ENCODE data around the gene SPI1. TPM values are rescaled to one million over a fixed set of nuclear protein-coding genes. Genes with fewer than 3 reads are reported as not detected.

Gene SPI1
- total and polyA plus RNA-seq, 2 donors (not counting 3 experiments of a cell fraction or from before 2014, with no cell fraction given): not detected

DNA sequence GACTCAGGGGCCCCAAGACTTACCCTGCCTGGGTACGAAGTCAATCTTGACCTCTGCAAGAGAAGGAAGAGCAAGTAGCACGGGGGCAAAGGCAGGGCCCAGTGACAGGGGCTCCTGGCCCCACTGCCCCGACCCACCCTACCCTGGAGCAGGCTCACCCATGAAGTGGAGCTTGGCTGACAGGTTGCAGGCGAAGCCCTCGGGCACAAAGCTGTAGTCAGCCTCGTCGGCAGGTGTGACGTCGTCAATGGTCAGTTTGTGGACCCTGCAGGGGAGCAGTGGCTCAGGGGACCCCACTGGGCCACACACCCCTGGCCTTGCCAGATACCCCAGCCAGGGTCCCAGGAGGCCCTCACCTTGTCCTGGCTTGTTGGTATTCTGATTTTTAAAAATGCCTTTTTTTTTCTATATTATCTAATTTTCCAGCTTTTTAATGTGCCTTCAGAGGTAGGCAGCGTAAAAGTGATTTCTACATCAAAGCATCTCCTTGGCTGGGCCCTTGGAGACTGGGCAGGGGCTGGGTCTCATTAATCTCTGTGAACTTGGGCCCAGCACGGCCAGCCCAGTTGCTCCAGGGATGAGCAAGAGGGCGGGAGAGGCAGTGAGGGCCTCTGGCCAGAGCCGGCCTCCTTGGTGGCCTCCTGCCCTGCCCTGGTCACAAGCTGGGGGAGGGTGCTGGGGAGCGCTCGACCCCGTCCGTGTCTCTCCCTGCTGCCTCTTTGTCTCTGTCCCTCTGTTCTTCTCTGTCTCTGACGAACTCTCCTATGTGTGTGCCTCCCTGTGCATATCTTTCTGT is 37.2 kb downstream of the SPI1 start:
- FAIRE-seq (no peak), DNase-seq (ENCODE audit: low read depth, low spot score) (no peak)
- Histone ChIP-seq H3K9me3 (replicated peaks; ENCODE audit: control insufficient read depth, insufficient read depth, low read length) (no peaks in the 10 kb centered on the region), H3K4me2 (ENCODE audit: insufficient read depth, low read length) (no peak overlapping the region), H3K36me3 (ENCODE audit: control insufficient read depth in 2 of 2, extremely low read depth in 1 of 2, insufficient read depth in 2 of 2, low read length in 2 of 2) (no peaks in the 10 kb centered on the region), H4K20me1 (replicated peaks; ENCODE audit: control insufficient read depth, extremely low read depth, insufficient read depth, low read length) (no peaks in the 10 kb centered on the region), H3K27ac (ENCODE audit: insufficient read depth, low read depth, low read length) (no peak overlapping the region), H3K4me3 (replicated peaks in 1 of 3; ENCODE audit: insufficient read depth in 1 of 3, low read depth in 1 of 3, low read length in 3 of 3) (no peak overlapping the region), H3K9me1 (replicated peaks; ENCODE audit: control insufficient read depth, extremely low read depth, insufficient read depth, low read length) (no peaks in the 10 kb centered on the region), H3K9ac (replicated peaks; ENCODE audit: extremely low read depth, insufficient read depth, low read length) (no peak overlapping the region), H3K79me2 (ENCODE audit: control insufficient read depth, insufficient read depth, low read length) (no peaks in the 10 kb centered on the region), H2AFZ (ENCODE audit: low read depth, low read length) (no peak overlapping the region), H3K4me1 (ENCODE audit: control insufficient read depth, extremely low read depth, insufficient read depth, low read length) (no peaks in the 10 kb centered on the region), H3K27me3 (ENCODE audit: control insufficient read depth in 2 of 2, insufficient read depth in 2 of 2, low read length in 2 of 2) (no peaks in the 10 kb centered on the region)
- intact Hi-C loops (cut with micrococcal nuclease) (no loop called here), dilution Hi-C loops (cut with MboI; ENCODE audit: extremely low pct_ligation_motif_present, low sequenced_read_pairs) (no loop called here)
- CTCF ChIA-PET: interaction anchor here (1.3 to 2.4 kb wide), 2 partner anchors 13 to 33 kb away, joined by 3 to 9 read pairs; no protein-coding TSS in a partner anchor
- TF ChIP-seq JUN (IDR thresholded peaks at IDR 0.05; ENCODE audit: borderline replicate concordance, insufficient read depth, insufficient read length, low read depth): no peak
- TF ChIP-seq POLR2A (IDR thresholded peaks at IDR 0.05; ENCODE audit: low read depth, low read length): no peak
- TF ChIP-seq EZH2 (IDR thresholded peaks at IDR 0.05; ENCODE audit: borderline replicate concordance, low read depth, low read length, severe bottlenecking): no peak
- TF ChIP-seq, protein P1, sequence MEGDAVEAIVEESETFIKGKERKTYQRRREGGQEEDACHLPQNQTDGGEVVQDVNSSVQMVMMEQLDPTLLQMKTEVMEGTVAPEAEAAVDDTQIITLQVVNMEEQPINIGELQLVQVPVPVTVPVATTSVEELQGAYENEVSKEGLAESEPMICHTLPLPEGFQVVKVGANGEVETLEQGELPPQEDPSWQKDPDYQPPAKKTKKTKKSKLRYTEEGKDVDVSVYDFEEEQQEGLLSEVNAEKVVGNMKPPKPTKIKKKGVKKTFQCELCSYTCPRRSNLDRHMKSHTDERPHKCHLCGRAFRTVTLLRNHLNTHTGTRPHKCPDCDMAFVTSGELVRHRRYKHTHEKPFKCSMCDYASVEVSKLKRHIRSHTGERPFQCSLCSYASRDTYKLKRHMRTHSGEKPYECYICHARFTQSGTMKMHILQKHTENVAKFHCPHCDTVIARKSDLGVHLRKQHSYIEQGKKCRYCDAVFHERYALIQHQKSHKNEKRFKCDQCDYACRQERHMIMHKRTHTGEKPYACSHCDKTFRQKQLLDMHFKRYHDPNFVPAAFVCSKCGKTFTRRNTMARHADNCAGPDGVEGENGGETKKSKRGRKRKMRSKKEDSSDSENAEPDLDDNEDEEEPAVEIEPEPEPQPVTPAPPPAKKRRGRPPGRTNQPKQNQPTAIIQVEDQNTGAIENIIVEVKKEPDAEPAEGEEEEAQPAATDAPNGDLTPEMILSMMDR (IDR thresholded peaks at IDR 0.05; ENCODE audit: extremely low read depth in 1 of 2, insufficient read depth in 1 of 2, low read depth in 1 of 2, low read length in 2 of 2): no peak
- TF ChIP-seq POLR2AphosphoS5 (IDR thresholded peaks at IDR 0.05; ENCODE audit: insufficient read depth, low read depth, low read length): no peak
- POLR2A ChIA-PET: no interaction called here
- no TSS peak for BruUV-seq (replicated peaks)
